HepG2 (cell line): Measurements from ENCODE around the gene NDUFS5. TPM values are rescaled to one million over a fixed set of nuclear protein-coding genes. Genes with fewer than 3 reads are reported as not detected.

Experiments
- ATAC-seq: fragments of 200-7000 bp; cut with Tn5 transposase; 3 replicates; pipeline ENCODE4 v1.9.1; 2020; ENCODE audit warnings: mild to moderate bottlenecking, moderate library complexity
- BruUV-seq: library from RNA; stranded (reverse); fragments of 400-500 nt; replicated peaks from 2 replicates; lab custom pipeline; 2021; lab: Mats Ljungman, UMichigan
- CTCF ChIA-PET: fragments of 300-600 bp; formaldehyde crosslinking; extraction: SDS; loops from one replicate; lab custom pipeline; 2021; ENCODE audit warnings: low total read pairs, inconsistent platforms, low intra/inter-chr PET ratio; lab: Yijun Ruan, JAX
- POLR2A ChIA-PET: fragments of 350-600 bp; sonication (Branson Sonifier 250); formaldehyde crosslinking; loops from one replicate; lab custom pipeline; 2020; ENCODE audit warnings: antibody characterized with exemption, inconsistent platforms; lab: Yijun Ruan, JAX
- DNase-seq: peaks from one replicate; pipeline ENCODE4 v3.0.0-alpha.2; 2015; ENCODE audit warnings: low spot score
- FAIRE-seq: peaks from 3 replicates; lab custom pipeline; 2011; peaks lifted over from hg19 to GRCh38; lab: Jason Lieb, UNC
- H2AFZ ChIP-seq: one replicate; pipeline ENCODE4 v1.6.1; 2011; ENCODE audit warnings: low read length, inconsistent platforms
- H3K27ac ChIP-seq: fragments of 300-600 bp; 3 replicates; pipeline ENCODE4 v1.8.0; 2011; ENCODE audit warnings: mixed run types, mild to moderate bottlenecking, mixed read lengths, low read length, inconsistent platforms; ENCODE audit not compliant: insufficient read depth; ENCODE audit errors: extremely low read length
- H3K27me3 ChIP-seq, 2 experiments: fragments of 200-600 bp in 1 of 2; 2 replicates in 1 of 2; 3 replicates in 1 of 2; pipeline versions ENCODE4 v1.6.0 to v1.8.0; 2011; ENCODE audit warnings: low read length in 2 of 2, mild to moderate bottlenecking in 2 of 2, moderate library complexity in 2 of 2, inconsistent platforms in 1 of 2; ENCODE audit not compliant: insufficient read depth in 2 of 2, control insufficient read depth in 1 of 2
- H3K36me3 ChIP-seq, 2 experiments: fragments of 200-600 bp in 1 of 2; replicated peaks in 1 of 2; 2 replicates in 1 of 2; 3 replicates in 1 of 2; pipeline versions ENCODE4 v1.5.1 to v1.8.0; 2011; ENCODE audit warnings: low read length in 2 of 2, inconsistent platforms in 1 of 2; ENCODE audit not compliant: insufficient read depth in 2 of 2, control insufficient read depth in 1 of 2
- H3K4me1 ChIP-seq: 2 replicates; pipeline ENCODE4 v1.5.1; 2012; ENCODE audit warnings: low read length, inconsistent platforms; ENCODE audit not compliant: insufficient read depth
- H3K4me2 ChIP-seq: 2 replicates; pipeline ENCODE4 v1.6.0; 2011; ENCODE audit warnings: low read depth, low read length, inconsistent platforms
- H3K4me3 ChIP-seq, 3 experiments: fragments of 200-600 bp in 1 of 3; sonication (generic), shearing (Covaris generic) in 1 of 3; replicated peaks in 1 of 3; 2 replicates each; pipeline ENCODE4 v1.5.1; 2011 to 2016; ENCODE audit warnings: low read length in 3 of 3, inconsistent platforms in 2 of 3, low read depth in 2 of 3, mild to moderate bottlenecking in 2 of 3, control low read depth in 1 of 3, mixed read lengths in 1 of 3; ENCODE audit not compliant: insufficient read depth in 1 of 3
- H3K79me2 ChIP-seq: one replicate; pipeline ENCODE4 v1.6.1; 2011; ENCODE audit warnings: low read length, inconsistent platforms; ENCODE audit not compliant: insufficient read depth
- H3K9ac ChIP-seq: 2 replicates; pipeline ENCODE4 v1.6.0; 2011; ENCODE audit warnings: mild to moderate bottlenecking, low read depth, low read length, inconsistent platforms; ENCODE audit not compliant: insufficient read depth
- H3K9me3 ChIP-seq: 2 replicates; pipeline ENCODE4 v1.5.1; 2012; ENCODE audit warnings: mild to moderate bottlenecking, low read length
- H4K20me1 ChIP-seq: 2 replicates; pipeline ENCODE4 v1.6.0; 2011; ENCODE audit warnings: inconsistent platforms, mild to moderate bottlenecking, low read length, moderate library complexity; ENCODE audit not compliant: insufficient read depth
- CBX1 ChIP-seq: IDR thresholded peaks from one replicate; pipeline ENCODE4 v1.6.1; 2016; ENCODE audit warnings: antibody characterized with exemption, low read depth
- CEBPB ChIP-seq: IDR thresholded peaks from 2 replicates; pipeline ENCODE4 v1.6.1; 2011; ENCODE audit warnings: low read depth, low read length, improper control_type of control experiment, borderline replicate concordance
- FOXP1 ChIP-seq, 2 experiments: fragments of 450-650 bp in 1 of 2; IDR thresholded peaks; 2 replicates each; pipeline ENCODE4 v1.6.1; 2017 to 2018; ENCODE audit warnings: antibody characterized with exemption in 1 of 2
- HMGA1 ChIP-seq: sonication (generic); formaldehyde crosslinking; conservative IDR thresholded peaks from 2 replicates; pipeline ENCODE4 v1.4.0; 2020; ENCODE audit warnings: missing genetic modification reagents
- JUND ChIP-seq: sonication (generic); formaldehyde crosslinking; IDR thresholded peaks from 2 replicates; pipeline ENCODE4 v1.8.0; 2022; ENCODE audit warnings: mild to moderate bottlenecking, missing genetic modification reagents
- KLF15 ChIP-seq: sonication (generic); formaldehyde crosslinking; IDR thresholded peaks from 2 replicates; pipeline ENCODE4 v1.8.1; 2023; ENCODE audit warnings: borderline replicate concordance, mild to moderate bottlenecking, inconsistent platforms, missing genetic modification reagents, mixed read lengths
- NFKBIZ ChIP-seq: IDR thresholded peaks from 2 replicates; pipeline ENCODE4 v1.6.1; 2018; ENCODE audit warnings: missing genetic modification reagents, missing compliant biosample characterization
- PCBP2 ChIP-seq: fragments of 200-400 bp; formaldehyde crosslinking; optimal IDR thresholded peaks from 2 replicates; pipeline ENCODE3; 2018; ENCODE audit warnings: low read length, low read depth; ENCODE audit not compliant: poor library complexity, severe bottlenecking
- RBAK ChIP-seq: sonication (generic); formaldehyde crosslinking; IDR thresholded peaks from 2 replicates; pipeline ENCODE4 v1.5.1; 2020; ENCODE audit warnings: mild to moderate bottlenecking, missing genetic modification reagents
- STAT5B ChIP-seq: sonication (generic); formaldehyde crosslinking; IDR thresholded peaks from 2 replicates; pipeline ENCODE4 v1.4.0; 2020; ENCODE audit warnings: missing genetic modification reagents
- ZFP1 ChIP-seq: IDR thresholded peaks from 2 replicates; pipeline ENCODE4 v1.6.1; 2016
- ZFP36L2 ChIP-seq: sonication (generic); formaldehyde crosslinking; IDR thresholded peaks from 2 replicates; pipeline ENCODE4 v1.4.0; 2020; ENCODE audit warnings: missing genetic modification reagents
- ZNF737 ChIP-seq: sonication (generic); formaldehyde crosslinking; IDR thresholded peaks from 2 replicates; pipeline ENCODE4 v1.5.0; 2020; ENCODE audit warnings: missing genetic modification reagents, mild to moderate bottlenecking, borderline replicate concordance
- WGBS: methylation state at CpG from one replicate; pipeline ENCODE4 v1.1.6; 2017; ENCODE audit warnings: low lambda C conversion rate; 5-methylcytosine and 5-hydroxymethylcytosine counted together
- in situ Hi-C: cut with HindIII; loops from 2 replicates; pipeline ENCODE4 v1.10.0; 2017; ENCODE audit warnings: low pct_unique_long_range_greater_than_20kb; ENCODE audit not compliant: extremely low pct_ligation_motif_present
- intact Hi-C: fragments of 100-400 bp; cut with micrococcal nuclease; formaldehyde crosslinking; loops from one replicate; pipeline ENCODE4 v1.10.0; 2022; ENCODE audit not compliant: unreplicated experiment
- polyA plus RNA-seq, 8 experiments: library from polyadenylated mRNA; depleted of rRNA in 3 of 8; stranded (reverse) in 7 of 8; unstranded in 1 of 8; fragments of >200 nt; fragmentation: Illumina TruSeq in 4 of 8; extraction: Trizol in 4 of 8; gene quantifications; 2 replicates each; pipeline versions ENCODE4 v1.2.1 to v1.2.3, GENCODE V29; 2011 to 2016; ENCODE audit warnings: low read depth in 4 of 8, missing spikeins in 1 of 8, mixed read lengths in 1 of 8; ENCODE audit not compliant: insufficient read depth in 1 of 8
- total RNA-seq, 5 experiments: library from RNA; depleted of rRNA; stranded (reverse); fragments of >200 nt; fragmentation: Illumina TruSeq; extraction: Trizol; gene quantifications; 2 replicates each; pipeline ENCODE4 v1.2.3, GENCODE V29; 2016; ENCODE audit warnings: low read depth in 1 of 5
- TF ChIP-seq, protein P1 (sequence below): sonication (generic); formaldehyde crosslinking; IDR thresholded peaks from 2 replicates; pipeline ENCODE4 v1.4.0; 2020; ENCODE audit warnings: mild to moderate bottlenecking, missing genetic modification reagents
- TF ChIP-seq, protein P2 (sequence below): sonication (generic); formaldehyde crosslinking; IDR thresholded peaks from 2 replicates; pipeline ENCODE4 v1.5.0; 2020; ENCODE audit warnings: missing genetic modification reagents

The NDUFS5 gene
- total and polyA plus RNA-seq, 2 of the 13 experiments (the other 11 are each of a cell fraction or from before 2014, with no cell fraction given): 263 to 466 TPM

DNA sequence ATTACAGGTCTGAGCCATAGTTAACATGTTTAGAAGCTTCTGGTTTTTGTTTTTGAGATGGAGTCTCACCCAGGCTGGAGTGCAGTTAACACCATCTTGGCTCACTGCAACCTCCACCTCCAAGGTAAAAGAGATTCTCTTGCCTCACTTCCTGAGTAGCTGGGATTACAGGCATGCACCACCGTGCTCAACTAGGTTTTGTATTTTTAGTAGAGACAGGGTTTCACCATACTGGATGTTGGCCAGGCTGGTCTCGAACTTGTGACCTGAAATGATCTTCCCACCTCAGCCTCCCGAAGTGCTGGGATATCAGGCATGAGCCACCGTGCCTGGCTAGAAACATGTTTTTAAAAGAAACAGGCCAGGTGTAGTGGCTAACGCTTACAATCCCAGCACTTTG is 10.5 kb downstream of the NDUFS5 start (continued):
- TF ChIP-seq, protein P1, sequence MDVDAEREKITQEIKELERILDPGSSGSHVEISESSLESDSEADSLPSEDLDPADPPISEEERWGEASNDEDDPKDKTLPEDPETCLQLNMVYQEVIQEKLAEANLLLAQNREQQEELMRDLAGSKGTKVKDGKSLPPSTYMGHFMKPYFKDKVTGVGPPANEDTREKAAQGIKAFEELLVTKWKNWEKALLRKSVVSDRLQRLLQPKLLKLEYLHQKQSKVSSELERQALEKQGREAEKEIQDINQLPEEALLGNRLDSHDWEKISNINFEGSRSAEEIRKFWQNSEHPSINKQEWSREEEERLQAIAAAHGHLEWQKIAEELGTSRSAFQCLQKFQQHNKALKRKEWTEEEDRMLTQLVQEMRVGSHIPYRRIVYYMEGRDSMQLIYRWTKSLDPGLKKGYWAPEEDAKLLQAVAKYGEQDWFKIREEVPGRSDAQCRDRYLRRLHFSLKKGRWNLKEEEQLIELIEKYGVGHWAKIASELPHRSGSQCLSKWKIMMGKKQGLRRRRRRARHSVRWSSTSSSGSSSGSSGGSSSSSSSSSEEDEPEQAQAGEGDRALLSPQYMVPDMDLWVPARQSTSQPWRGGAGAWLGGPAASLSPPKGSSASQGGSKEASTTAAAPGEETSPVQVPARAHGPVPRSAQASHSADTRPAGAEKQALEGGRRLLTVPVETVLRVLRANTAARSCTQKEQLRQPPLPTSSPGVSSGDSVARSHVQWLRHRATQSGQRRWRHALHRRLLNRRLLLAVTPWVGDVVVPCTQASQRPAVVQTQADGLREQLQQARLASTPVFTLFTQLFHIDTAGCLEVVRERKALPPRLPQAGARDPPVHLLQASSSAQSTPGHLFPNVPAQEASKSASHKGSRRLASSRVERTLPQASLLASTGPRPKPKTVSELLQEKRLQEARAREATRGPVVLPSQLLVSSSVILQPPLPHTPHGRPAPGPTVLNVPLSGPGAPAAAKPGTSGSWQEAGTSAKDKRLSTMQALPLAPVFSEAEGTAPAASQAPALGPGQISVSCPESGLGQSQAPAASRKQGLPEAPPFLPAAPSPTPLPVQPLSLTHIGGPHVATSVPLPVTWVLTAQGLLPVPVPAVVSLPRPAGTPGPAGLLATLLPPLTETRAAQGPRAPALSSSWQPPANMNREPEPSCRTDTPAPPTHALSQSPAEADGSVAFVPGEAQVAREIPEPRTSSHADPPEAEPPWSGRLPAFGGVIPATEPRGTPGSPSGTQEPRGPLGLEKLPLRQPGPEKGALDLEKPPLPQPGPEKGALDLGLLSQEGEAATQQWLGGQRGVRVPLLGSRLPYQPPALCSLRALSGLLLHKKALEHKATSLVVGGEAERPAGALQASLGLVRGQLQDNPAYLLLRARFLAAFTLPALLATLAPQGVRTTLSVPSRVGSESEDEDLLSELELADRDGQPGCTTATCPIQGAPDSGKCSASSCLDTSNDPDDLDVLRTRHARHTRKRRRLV: no peak
- TF ChIP-seq NFKBIZ (no peak), CBX1 (no peak), ZFP1 (CRISPR knock-in tag) (no peak), HMGA1 (CRISPR knock-in tag) (no peak)
- TF ChIP-seq, protein P2, sequence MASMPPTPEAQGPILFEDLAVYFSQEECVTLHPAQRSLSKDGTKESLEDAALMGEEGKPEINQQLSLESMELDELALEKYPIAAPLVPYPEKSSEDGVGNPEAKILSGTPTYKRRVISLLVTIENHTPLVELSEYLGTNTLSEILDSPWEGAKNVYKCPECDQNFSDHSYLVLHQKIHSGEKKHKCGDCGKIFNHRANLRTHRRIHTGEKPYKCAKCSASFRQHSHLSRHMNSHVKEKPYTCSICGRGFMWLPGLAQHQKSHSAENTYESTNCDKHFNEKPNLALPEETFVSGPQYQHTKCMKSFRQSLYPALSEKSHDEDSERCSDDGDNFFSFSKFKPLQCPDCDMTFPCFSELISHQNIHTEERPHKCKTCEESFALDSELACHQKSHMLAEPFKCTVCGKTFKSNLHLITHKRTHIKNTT (CRISPR knock-in tag): no peak

DNA sequence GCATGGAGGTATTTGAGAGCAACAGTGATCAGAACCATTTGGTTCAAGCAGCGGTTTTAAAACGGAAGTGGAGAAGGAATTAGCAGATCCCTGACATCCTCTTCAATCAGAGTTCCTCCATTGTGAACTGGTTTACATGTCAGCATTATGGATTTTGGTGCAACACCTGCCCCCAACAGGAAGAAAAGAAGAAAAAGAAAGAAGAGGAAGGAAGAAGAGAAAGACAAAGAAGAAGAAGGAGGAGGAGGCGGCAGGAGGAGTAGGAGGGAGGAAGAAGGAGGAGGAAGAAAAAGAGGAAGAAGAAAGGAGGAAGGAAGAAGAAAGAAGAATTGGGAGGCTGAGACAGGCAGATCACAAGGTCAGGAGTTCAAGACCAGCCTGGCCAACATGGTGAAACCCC is 17.4 kb downstream of the NDUFS5 start:
- Histone ChIP-seq H3K9ac (no peak overlapping the region), H3K27me3 (no peaks in the 10 kb centered on the region), H3K4me2 (no peak overlapping the region), H3K36me3 (no peaks in the 10 kb centered on the region), H2AFZ (no peak overlapping the region), H3K4me1 (no peaks in the 10 kb centered on the region), H3K27ac (no peak overlapping the region), H3K9me3 (no peaks in the 10 kb centered on the region), H4K20me1 (no peaks in the 10 kb centered on the region), H3K79me2 (no peaks in the 10 kb centered on the region), H3K4me3 (no peak overlapping the region)
- BruUV-seq: no TSS peak
- ChIA-PET POLR2A (no interaction called here), CTCF (no interaction called here)
- no peak for ATAC-seq
- intact Hi-C loops: no loop called here
- in situ Hi-C loops: no loop called here
- WGBS: 96% methylated on average over 3 of the region's 3 CpGs
- TF ChIP-seq PCBP2 (no peak), CEBPB (no peak), STAT5B (CRISPR knock-in tag) (no peak), KLF15 (CRISPR knock-in tag) (no peak), JUND (no peak), ZNF737 (CRISPR knock-in tag) (no peak), RBAK (no peak), FOXP1 (IDR thresholded peaks at IDR 0.05) (no peak), FOXP1 (CRISPR knock-in tag; IDR thresholded peaks at IDR 0.05) (no peak), ZFP36L2 (CRISPR knock-in tag) (no peak)
- no peak for DNase-seq
- no peak for FAIRE-seq
